Measurements from ENCODE around the gene INIP.
"Not testable (repeated sequence)": the region's sequence is repeated elsewhere in the genome, so short reads cannot be mapped to it uniquely, and the experiment has no call there.

INIP gene

GRCh38 chr9:112731971-112732370 lies 14.1 kb upstream of the INIP start:
- DNase-seq, result no peak

GRCh38 chr9:112728401-112728800 lies 10.5 kb upstream of the INIP start:
- DNase-seq, result no peak

- no peak for DNase-seq
Measured at GRCh38 chr9:112726428-112726827, 8.5 kb upstream of the INIP start.

GRCh38 chr9:112725961-112726360 lies 8.0 kb upstream of the INIP start:
- DNase-seq, result no peak

- DNase-seq, result not testable (repeated sequence)
Measured at GRCh38 chr9:112722749-112723148, 4.8 kb upstream of the INIP start.

GRCh38 chr9:112720113-112720780 lies 2.3 kb upstream of the INIP start:
- no peak for DNase-seq

- no peak for DNase-seq
Measured at GRCh38 chr9:112719696-112720095, 1.8 kb upstream of the INIP start.

GRCh38 chr9:112719241-112719691 lies 1.3 kb upstream of the INIP start:
- no peak for DNase-seq

- no peak for DNase-seq
Measured at GRCh38 chr9:112712678-112713077, 5.2 kb downstream of the INIP start.

- no peak for DNase-seq
Measured at GRCh38 chr9:112711050-112711689, 6.7 kb downstream of the INIP start.

- no peak for DNase-seq
Measured at GRCh38 chr9:112705768-112706427, 12.0 kb downstream of the INIP start.

- DNase-seq, result no peak
Measured at GRCh38 chr9:112703304-112703703, 14.6 kb downstream of the INIP start.

GRCh38 chr9:112700085-112700484 lies 17.8 kb downstream of the INIP start:
- DNase-seq, result no peak

GRCh38 chr9:112699230-112699629 lies 18.7 kb downstream of the INIP start:
- no peak for DNase-seq

- no peak for DNase-seq
Measured at GRCh38 chr9:112696461-112696860, 21.5 kb downstream of the INIP start.

GRCh38 chr9:112694706-112695555 lies 23.0 kb downstream of the INIP start:
- DNase-seq, result no peak

GRCh38 chr9:112689161-112689740 lies 28.7 kb downstream of the INIP start:
- DNase-seq, result no peak

GRCh38 chr9:112680731-112681402 lies 37.0 kb downstream of the INIP start:
- no peak for DNase-seq

GRCh38 chr9:112677040-112677439 lies 40.9 kb downstream of the INIP start:
- no peak for DNase-seq

GRCh38 chr9:112673221-112673620 lies 44.7 kb downstream of the INIP start:
- DNase-seq, result not testable (repeated sequence)

GRCh38 chr9:112670991-112671625 lies 46.8 kb downstream of the INIP start:
- no peak for DNase-seq

GRCh38 chr9:112669326-112669725 lies 48.6 kb downstream of the INIP start:
- no peak for DNase-seq
